Thyroid gland (tissue), 4 donors: Measurements from ENCODE around the gene AKNA. TPM values are rescaled to one million over a fixed set of nuclear protein-coding genes. Genes with fewer than 3 reads are reported as not detected.

Experiments
- DNase-seq, 2 donors: peaks; one replicate each; pipeline ENCODE4 v3.0.0-alpha.2; 2019
- H3K27ac ChIP-seq, 3 donors: fragments of 200-600 bp; sonication (generic); 1 replicate in 2 of 3; 2 replicates in 1 of 3; pipeline ENCODE4 v1.5.1; 2016 to 2019; ENCODE audit warnings: mild to moderate bottlenecking in 1 of 3, moderate library complexity in 1 of 3
- H3K27me3 ChIP-seq: fragments of 200-600 bp; sonication (generic); one replicate; pipeline ENCODE4 v1.5.1; 2019
- H3K36me3 ChIP-seq, 2 donors: fragments of 200-600 bp; sonication (generic); one replicate each; pipeline ENCODE4 v1.5.1; 2016 to 2019
- H3K4me1 ChIP-seq, 2 donors: fragments of 200-600 bp; sonication (generic); one replicate each; pipeline ENCODE4 v1.5.1; 2017 to 2019
- H3K4me3 ChIP-seq, 3 donors: fragments of 200-600 bp; sonication (generic); replicated peaks in 1 of 3; 1 replicate in 2 of 3; 2 replicates in 1 of 3; pipeline ENCODE4 v1.5.1; 2016; ENCODE audit warnings: mild to moderate bottlenecking in 1 of 3
- H3K9me3 ChIP-seq: fragments of 200-600 bp; sonication (generic); one replicate; pipeline ENCODE4 v1.5.1; 2017
- POLR2A ChIP-seq, 2 donors: fragments of 450-650 bp; IDR thresholded peaks; one replicate each; pipeline ENCODE4 v1.6.1; 2017; ENCODE audit warnings: antibody characterized with exemption in 2 of 2, mild to moderate bottlenecking in 2 of 2, moderate library complexity in 1 of 2
- WGBS, 2 donors: methylation state at CpG; one replicate each; pipeline ENCODE4 v1.1.5; 2017; 5-methylcytosine and 5-hydroxymethylcytosine counted together
- intact Hi-C: fragments of 100-400 bp; cut with DNase I; formaldehyde crosslinking; loops from one replicate; pipeline ENCODE4 v1.15.1; 2023
- total RNA-seq, 4 donors: library from RNA; depleted of rRNA; stranded (reverse); fragments of >200 nt; gene quantifications; one replicate each; pipeline ENCODE4 v1.2.3, GENCODE V29; 2016
- TF ChIP-seq, protein P1 (sequence below), 6 experiments: fragments of 200-600 bp in 3 of 6; fragments of 450-650 bp in 3 of 6; sonication (generic) in 3 of 6; IDR thresholded peaks; one replicate each; pipeline ENCODE4 v1.5.1; 2016 to 2019; ENCODE audit warnings: antibody characterized with exemption in 6 of 6, mild to moderate bottlenecking in 2 of 6, inconsistent platforms in 1 of 6, moderate library complexity in 1 of 6

AKNA gene
- total RNA-seq, 4 donors from 2014 or later, result 10.0 to 17.0 (median 12.5) TPM

DNA sequence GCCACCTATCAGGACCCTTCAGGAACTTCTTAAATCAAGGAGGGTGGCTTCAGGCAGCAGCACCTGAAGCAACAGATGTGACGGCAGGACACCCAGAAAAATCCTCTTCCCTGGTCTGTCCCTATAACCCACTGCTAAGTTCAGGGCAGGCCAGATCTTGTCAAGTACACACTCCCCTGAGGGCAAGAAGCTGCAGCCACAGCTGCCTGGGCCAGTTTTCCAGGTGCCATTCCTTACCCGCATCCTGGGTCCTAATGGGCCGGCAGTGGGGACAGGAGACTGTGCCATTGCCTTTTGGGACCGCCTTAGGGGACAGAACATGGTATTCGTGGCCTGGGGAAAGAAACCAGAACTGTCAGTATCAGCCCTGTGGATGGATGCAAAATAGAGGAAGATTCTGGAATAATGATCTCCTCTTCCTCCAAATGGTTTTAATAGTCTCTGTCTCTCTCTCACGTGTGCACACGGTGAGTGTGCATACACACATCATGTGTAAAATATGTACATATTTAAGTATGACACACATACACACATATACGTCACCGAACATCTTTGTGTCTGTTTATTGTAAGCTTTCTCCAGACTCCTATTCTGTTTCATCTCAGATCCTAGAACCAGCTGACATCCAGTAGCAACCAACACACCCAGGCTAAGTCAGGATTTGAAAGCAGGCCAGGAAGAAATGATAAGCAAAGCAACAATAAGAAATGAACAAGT is 44.2 kb downstream of the AKNA start:
- intact Hi-C loops, result no loop called here
- 94 to 96% methylated on average over 9 of the region's 9 CpGs for WGBS, 2 donors
- Histone ChIP-seq H3K27ac (no peak overlapping the region), H3K4me3 (no peak overlapping the region), H3K27me3 (no peaks in the 10 kb centered on the region), H3K9me3 (no peaks in the 10 kb centered on the region), H3K36me3 (peaks cover 28 to 53% of the 10 kb centered on the region in 2 donors), H3K4me1 (peaks cover 0 to 1% of the 10 kb centered on the region in 2 donors)
- DNase-seq, result no peak
- TF ChIP-seq POLR2A (IDR thresholded peaks at IDR 0.05), result no peak
- TF ChIP-seq, protein P1, sequence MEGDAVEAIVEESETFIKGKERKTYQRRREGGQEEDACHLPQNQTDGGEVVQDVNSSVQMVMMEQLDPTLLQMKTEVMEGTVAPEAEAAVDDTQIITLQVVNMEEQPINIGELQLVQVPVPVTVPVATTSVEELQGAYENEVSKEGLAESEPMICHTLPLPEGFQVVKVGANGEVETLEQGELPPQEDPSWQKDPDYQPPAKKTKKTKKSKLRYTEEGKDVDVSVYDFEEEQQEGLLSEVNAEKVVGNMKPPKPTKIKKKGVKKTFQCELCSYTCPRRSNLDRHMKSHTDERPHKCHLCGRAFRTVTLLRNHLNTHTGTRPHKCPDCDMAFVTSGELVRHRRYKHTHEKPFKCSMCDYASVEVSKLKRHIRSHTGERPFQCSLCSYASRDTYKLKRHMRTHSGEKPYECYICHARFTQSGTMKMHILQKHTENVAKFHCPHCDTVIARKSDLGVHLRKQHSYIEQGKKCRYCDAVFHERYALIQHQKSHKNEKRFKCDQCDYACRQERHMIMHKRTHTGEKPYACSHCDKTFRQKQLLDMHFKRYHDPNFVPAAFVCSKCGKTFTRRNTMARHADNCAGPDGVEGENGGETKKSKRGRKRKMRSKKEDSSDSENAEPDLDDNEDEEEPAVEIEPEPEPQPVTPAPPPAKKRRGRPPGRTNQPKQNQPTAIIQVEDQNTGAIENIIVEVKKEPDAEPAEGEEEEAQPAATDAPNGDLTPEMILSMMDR (IDR thresholded peaks at IDR 0.05), result no peak

DNA sequence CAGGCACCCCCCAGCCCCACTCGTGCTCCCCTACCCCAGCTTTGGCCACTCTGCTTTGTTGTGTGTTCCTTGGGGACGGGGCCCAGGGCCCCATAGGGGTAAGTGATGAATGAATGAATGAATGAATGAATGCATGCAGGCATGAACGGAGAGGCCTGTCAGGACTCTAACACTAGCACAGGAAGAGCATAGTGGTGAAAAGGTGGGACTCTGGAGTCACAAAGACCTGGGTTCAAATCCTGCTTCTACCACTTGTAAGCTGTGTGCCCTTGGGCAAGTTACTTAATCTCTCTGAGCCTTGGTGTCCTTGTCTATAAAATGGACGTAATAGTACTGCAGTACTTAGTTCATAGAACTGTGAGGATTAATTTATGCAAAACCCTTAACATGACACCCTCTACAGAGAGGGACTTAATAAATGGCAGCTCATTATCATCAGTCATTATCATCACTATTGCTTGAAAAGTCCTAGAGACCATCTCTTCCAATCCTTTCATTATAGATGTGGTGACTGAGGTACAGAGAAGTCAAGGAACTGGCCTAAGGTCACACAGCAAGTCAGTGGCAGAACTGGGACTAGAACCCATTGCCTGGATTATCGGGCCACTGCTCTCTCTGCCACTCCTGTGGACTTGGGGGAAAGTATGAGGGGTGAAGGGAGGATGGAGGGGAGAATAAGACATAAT is 44.9 kb downstream of the AKNA start:
- H3K4me1 ChIP-seq, result no peaks in the 10 kb centered on the region
- 88 to 97% methylated on average over 5 of the region's 5 CpGs for WGBS, 2 donors
- no peaks in the 10 kb centered on the region for H3K27me3 ChIP-seq
- peaks cover 28 to 47% of the 10 kb centered on the region in 2 donors for H3K36me3 ChIP-seq
- H3K27ac ChIP-seq, result no peak overlapping the region
- intact Hi-C loops, result no loop called here
- DNase-seq, result no peak
- H3K9me3 ChIP-seq, result no peaks in the 10 kb centered on the region
- H3K4me3 ChIP-seq, result no peak overlapping the region
- TF ChIP-seq, protein P1 (IDR thresholded peaks at IDR 0.05), result no peak
- TF ChIP-seq POLR2A (IDR thresholded peaks at IDR 0.05), result no peak

DNA sequence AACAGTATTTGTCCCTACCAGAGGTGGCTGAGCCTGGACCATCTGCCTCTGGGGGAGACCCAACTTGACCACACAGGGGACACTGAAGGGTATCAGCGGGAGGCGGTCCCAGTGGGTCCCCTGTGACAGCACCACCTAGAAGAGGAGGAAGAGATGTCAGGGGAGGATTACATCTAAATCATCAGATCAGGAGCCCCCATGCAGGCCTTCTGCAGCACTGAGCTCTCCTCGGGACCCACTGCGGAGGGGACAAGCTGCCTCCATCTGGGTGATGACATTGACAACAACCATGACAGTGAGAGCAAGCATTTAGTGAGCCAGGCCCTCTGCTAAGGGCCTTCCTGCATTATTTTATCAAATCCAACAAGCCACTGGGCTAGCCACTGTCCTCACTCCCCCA is 45.8 kb downstream of the AKNA start:
- no peak overlapping the region for H3K4me3 ChIP-seq
- H3K27me3 ChIP-seq, result no peaks in the 10 kb centered on the region
- H3K36me3 ChIP-seq, result peaks cover 23 to 43% of the 10 kb centered on the region in 2 donors
- H3K4me1 ChIP-seq, result no peaks in the 10 kb centered on the region
- intact Hi-C loops, result no loop called here
- no peak overlapping the region for H3K27ac ChIP-seq
- 94 to 98% methylated on average over 4 of the region's 4 CpGs for WGBS, 2 donors
- no peak for DNase-seq
- TF ChIP-seq POLR2A (IDR thresholded peaks at IDR 0.05), result no peak
- TF ChIP-seq, protein P1 (IDR thresholded peaks at IDR 0.05), result no peak
- H3K9me3 ChIP-seq, result no peaks in the 10 kb centered on the region

DNA sequence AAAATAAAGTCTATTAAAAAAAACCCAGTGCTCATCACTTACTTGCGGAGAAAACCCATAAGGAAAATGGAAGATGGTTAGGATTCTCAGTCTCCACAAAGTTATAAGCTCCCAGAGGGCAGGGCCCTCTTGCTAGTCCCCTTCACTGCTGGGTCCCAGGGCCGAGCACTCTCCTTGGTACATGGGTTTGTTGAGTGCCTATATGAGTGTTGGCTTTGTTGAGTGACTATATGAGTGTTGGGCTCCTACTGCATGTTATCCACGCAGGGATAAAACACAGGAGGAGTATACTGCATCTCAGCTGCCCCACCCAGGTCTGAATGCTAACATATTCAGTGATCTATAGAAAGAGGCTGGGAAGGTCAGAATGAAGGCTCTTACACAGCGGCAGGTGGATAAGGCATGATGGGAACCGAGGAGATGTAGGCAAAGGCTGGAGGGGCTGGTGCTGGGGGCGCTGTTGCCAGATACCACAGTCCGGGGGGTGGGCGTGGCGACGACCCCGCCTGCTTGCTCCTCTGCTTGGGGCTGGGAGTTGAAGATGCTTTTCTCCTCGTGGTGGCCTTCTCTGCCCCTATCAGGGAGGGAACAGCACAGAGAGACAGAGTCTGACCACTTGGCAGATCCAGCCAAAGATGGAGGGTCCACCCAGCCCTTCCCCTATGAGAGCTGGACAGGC is 46.5 kb downstream of the AKNA start:
- 87 to 92% methylated on average over 12 of the region's 12 CpGs for WGBS, 2 donors
- DNase-seq, result no peak
- no peaks in the 10 kb centered on the region for H3K9me3 ChIP-seq
- no peaks in the 10 kb centered on the region for H3K4me1 ChIP-seq
- peaks cover 21 to 48% of the 10 kb centered on the region in 2 donors for H3K36me3 ChIP-seq
- H3K4me3 ChIP-seq, result no peak overlapping the region
- no peak overlapping the region for H3K27ac ChIP-seq
- TF ChIP-seq POLR2A (IDR thresholded peaks at IDR 0.05), result no peak
- TF ChIP-seq, protein P1 (IDR thresholded peaks at IDR 0.05), result no peak
- intact Hi-C loops, result no loop called here
- H3K27me3 ChIP-seq, result no peaks in the 10 kb centered on the region
